ENCODE measurements around the gene MEIOSIN.

- TF ChIP-seq POLR2AphosphoS5 (IDR thresholded peaks at IDR 0.05; ENCODE audit: borderline replicate concordance, low read depth, low read length) = no peak
- no peak for TF ChIP-seq EZH2 (IDR thresholded peaks at IDR 0.05)
- no peak for TF ChIP-seq FOXP2 (optimal IDR thresholded peaks at IDR 0.05; ENCODE audit: control extremely low read depth, extremely low read length, insufficient read depth)
Observed at GRCh38 chr19:45789035-45789786, 56.0 kb downstream of the MEIOSIN start.
